B cell (primary cell): ENCODE measurements around the gene HDAC9. TPM values are rescaled to one million over a fixed set of nuclear protein-coding genes. Genes with fewer than 3 reads are reported as not detected.

Experiments
- ATAC-seq: fragments of 200-7000 bp; cut with Tn5 transposase; one replicate; pipeline ENCODE4 v1.10.0; 2021; ENCODE audit warnings: low read depth, mild to moderate bottlenecking, moderate number of reproducible peaks, moderate library complexity
- CTCF ChIA-PET: fragments of 350-600 bp; sonication (Branson Sonifier 250); formaldehyde crosslinking; loops from one replicate; lab custom pipeline; 2021; ENCODE audit warnings: antibody characterized with exemption, inconsistent platforms; lab: Charles Lee
- POLR2A ChIA-PET: fragments of 350-600 bp; sonication (Branson Sonifier 250); formaldehyde crosslinking; loops from one replicate; lab custom pipeline; 2021; ENCODE audit warnings: antibody characterized with exemption; lab: Charles Lee
- DNase-seq: peaks from one replicate; pipeline ENCODE4 v3.0.0; 2013
- H2AFZ ChIP-seq: 2 replicates; pipeline ENCODE4 v1.6.1; 2012; ENCODE audit warnings: mild to moderate bottlenecking, low read depth, low read length; ENCODE audit not compliant: insufficient read depth, poor library complexity, severe bottlenecking
- H3K27ac ChIP-seq, 2 donors: 1 replicate in 1 of 2; 2 replicates in 1 of 2; pipeline ENCODE4 v1.5.1; 2012 to 2013; ENCODE audit warnings: low read length in 2 of 2, mild to moderate bottlenecking in 2 of 2, moderate library complexity in 1 of 2
- H3K27me3 ChIP-seq, 4 experiments: fragments of 200-600 bp in 1 of 4; sonication (generic) in 1 of 4; replicated peaks in 1 of 4; 1 replicate in 2 of 4; 2 replicates in 2 of 4; pipeline versions ENCODE4 v1.6.1 to v1.7.0; 2013 to 2016; ENCODE audit warnings: low read length in 3 of 4, mild to moderate bottlenecking in 2 of 4, mixed read lengths in 1 of 4, moderate library complexity in 1 of 4; ENCODE audit not compliant: insufficient read depth in 4 of 4, control insufficient read depth in 3 of 4; ENCODE audit errors: control extremely low read depth in 1 of 4
- H3K36me3 ChIP-seq, 2 experiments: replicated peaks in 1 of 2; 1 replicate in 1 of 2; 2 replicates in 1 of 2; pipeline versions ENCODE4 v1.6.1 to v1.7.1; 2013; ENCODE audit warnings: low read length in 1 of 2; ENCODE audit not compliant: insufficient read depth in 2 of 2, control insufficient read depth in 1 of 2; ENCODE audit errors: control extremely low read depth in 1 of 2, extremely low read depth in 1 of 2
- H3K4me1 ChIP-seq, 2 donors: fragments of 200-600 bp in 1 of 2; sonication (generic) in 1 of 2; 1 replicate in 1 of 2; 2 replicates in 1 of 2; pipeline versions ENCODE4 v1.5.1 to v1.6.1; 2013 to 2017; ENCODE audit warnings: low read length in 2 of 2; ENCODE audit not compliant: control insufficient read depth in 2 of 2, insufficient read depth in 2 of 2
- H3K4me2 ChIP-seq: replicated peaks from 2 replicates; pipeline ENCODE3; 2012; ENCODE audit warnings: mild to moderate bottlenecking, low read depth, low read length; ENCODE audit not compliant: poor library complexity, severe bottlenecking
- H3K4me3 ChIP-seq, 5 experiments: fragments of 200-600 bp in 1 of 5; sonication (generic) in 1 of 5; 1 replicate in 3 of 5; 2 replicates in 2 of 5; pipeline versions ENCODE4 v1.5.1 to v1.7.0; 2011 to 2016; ENCODE audit warnings: low read length in 4 of 5, mild to moderate bottlenecking in 4 of 5, low read depth in 2 of 5, control low read depth in 1 of 5, moderate library complexity in 1 of 5; ENCODE audit not compliant: insufficient read depth in 1 of 5; ENCODE audit errors: control extremely low read depth in 1 of 5, extremely low read depth in 1 of 5
- H3K79me2 ChIP-seq: fragments of 200-600 bp; sonication (generic); one replicate; pipeline ENCODE4 v1.6.0; 2016; ENCODE audit warnings: low read length; ENCODE audit not compliant: control insufficient read depth, insufficient read depth
- H3K9ac ChIP-seq: fragments of 200-600 bp; sonication (generic); 2 replicates; pipeline ENCODE4 v1.6.1; 2017; ENCODE audit warnings: mild to moderate bottlenecking, low read length, moderate library complexity
- H3K9me3 ChIP-seq, 3 donors: one replicate each; pipeline versions ENCODE4 v1.6.1 to v1.7.1; 2013; ENCODE audit warnings: low read length in 2 of 3; ENCODE audit not compliant: control insufficient read depth in 2 of 3, insufficient read depth in 1 of 3; ENCODE audit errors: control extremely low read depth in 1 of 3
- H4K20me1 ChIP-seq: 2 replicates; pipeline ENCODE4 v1.6.0; 2012; ENCODE audit warnings: mild to moderate bottlenecking, low read length; ENCODE audit not compliant: insufficient read depth, control insufficient read depth, poor library complexity, severe bottlenecking
- H3K27ac Mint-ChIP-seq: one replicate; pipeline ENCODE4 v1.8.0; 2021; ENCODE audit warnings: mixed read lengths
- H3K27me3 Mint-ChIP-seq: one replicate; pipeline ENCODE4 v1.8.0; 2021; ENCODE audit warnings: mixed read lengths
- H3K4me1 Mint-ChIP-seq: one replicate; pipeline ENCODE4 v1.8.0; 2021; ENCODE audit warnings: mixed read lengths
- H3K4me3 Mint-ChIP-seq: one replicate; pipeline ENCODE4 v1.8.0; 2021; ENCODE audit warnings: mixed read lengths
- H3K9me3 Mint-ChIP-seq: one replicate; pipeline ENCODE4 v1.8.0; 2022; ENCODE audit warnings: mixed read lengths; ENCODE audit not compliant: insufficient read depth
- CTCF ChIP-seq: fragments of 200-600 bp; IDR thresholded peaks from one replicate; pipeline ENCODE4 v1.8.0; 2022; ENCODE audit warnings: antibody characterized with exemption, mild to moderate bottlenecking
- EZH2 ChIP-seq: IDR thresholded peaks from 2 replicates; pipeline ENCODE4 v1.6.1; 2012; ENCODE audit warnings: borderline replicate concordance, low read depth, mild to moderate bottlenecking, moderate library complexity, low read length; ENCODE audit not compliant: insufficient read depth, poor library complexity, severe bottlenecking
- WGBS: methylation state at CpG from one replicate; pipeline ENCODE4 v1.1.5; 2013; ENCODE audit warnings: missing lambda C conversion rate; ENCODE audit not compliant: insufficient coverage; 5-methylcytosine and 5-hydroxymethylcytosine counted together
- intact Hi-C: fragments of 100-400 bp; cut with micrococcal nuclease; formaldehyde crosslinking; loops from one replicate; pipeline ENCODE4 v1.10.0; 2022
- polyA plus RNA-seq: library from polyadenylated mRNA; depleted of rRNA; stranded (reverse); fragments of >200 nt; gene quantifications from 2 replicates; pipeline ENCODE4 v1.2.3, GENCODE V29; 2012
- total RNA-seq, 2 donors: library from RNA; stranded (reverse); fragments of 120-200 nt in 1 of 2; gene quantifications; 1 replicate in 1 of 2; 2 replicates in 1 of 2; pipeline versions ENCODE4 v1.2.3 to v1.2.4, GENCODE V29; 2013 to 2022

The HDAC9 gene
- total and polyA plus RNA-seq, 2 donors (not counting 1 experiment from before 2014, with no cell fraction given), result 49.1 to 64.8 TPM

GRCh38 chr7:18497800-18498199 lies 2.3 kb downstream of the HDAC9 start:
- peaks cover 0 to 5% of the 10 kb centered on the region in 2 experiments for H3K36me3 ChIP-seq
- no peaks in the 10 kb centered on the region for H3K27me3 Mint-ChIP-seq
- peaks cover 73% of the 10 kb centered on the region for H3K4me1 Mint-ChIP-seq
- intact Hi-C loops, result loop anchor here (2.0 kb wide), 1 partner anchor 29 kb away; no protein-coding TSS in a partner anchor
- H3K4me1 ChIP-seq, result peaks cover 38 to 65% of the 10 kb centered on the region in 2 donors
- H3K27ac ChIP-seq, result peak overlapping the region in 1 of 2 donors; percentile 80
- peak overlapping the region; percentile 86 for H3K27ac Mint-ChIP-seq
- H2AFZ ChIP-seq, result no peak overlapping the region
- no peak for DNase-seq
- ATAC-seq, result no peak
- no peak for TF ChIP-seq CTCF
- TF ChIP-seq EZH2, result no peak
- peak overlapping the region; percentile 52 to 87 (median 75) for H3K4me3 ChIP-seq
- peak overlapping the region; percentile 90 for H3K9ac ChIP-seq
- H3K9me3 ChIP-seq, result no peaks in the 10 kb centered on the region
- ChIA-PET POLR2A (interaction anchor here (1.0 to 2.4 kb wide), 3 partner anchors 10 to 33 kb away, joined by 3 to 6 read pairs (median 4); no protein-coding TSS in a partner anchor), CTCF (interaction anchor here (0.6 to 6.2 kb wide), 17 partner anchors 10 to 168 kb away, joined by 3 to 58 read pairs (median 5); no protein-coding TSS in a partner anchor)
- H3K79me2 ChIP-seq, result peaks cover 84% of the 10 kb centered on the region
- no peaks in the 10 kb centered on the region for H3K9me3 Mint-ChIP-seq
- H3K27me3 ChIP-seq, result no peaks in the 10 kb centered on the region
- no peaks in the 10 kb centered on the region for H4K20me1 ChIP-seq
- H3K4me3 Mint-ChIP-seq, result peak overlapping the region; percentile 80
- peak overlapping the region; percentile 82 for H3K4me2 ChIP-seq

GRCh38 chr7:18498341-18498740 lies 2.8 kb downstream of the HDAC9 start:
- WGBS, result 50% methylated on average over 1 of the region's 2 CpGs
- Mint-ChIP-seq H3K27ac (peak overlapping the region; percentile 87), H3K4me1 (peaks cover 78% of the 10 kb centered on the region), H3K27me3 (no peaks in the 10 kb centered on the region), H3K4me3 (peak overlapping the region; percentile 80), H3K9me3 (no peaks in the 10 kb centered on the region)
- no peaks in the 10 kb centered on the region for H3K9me3 ChIP-seq
- H3K4me2 ChIP-seq, result peak overlapping the region; percentile 82
- H3K79me2 ChIP-seq, result peaks cover 89% of the 10 kb centered on the region
- peak overlapping the region; percentile 90 for H3K9ac ChIP-seq
- DNase-seq, result no peak
- H2AFZ ChIP-seq, result no peak overlapping the region
- H3K36me3 ChIP-seq, result peaks cover 4 to 5% of the 10 kb centered on the region in 2 experiments
- ChIA-PET POLR2A (interaction anchor here (0.9 to 2.4 kb wide), 3 partner anchors 9 to 24 kb away, joined by 4 to 6 read pairs (median 6); no protein-coding TSS in a partner anchor), CTCF (interaction anchor here (0.9 to 6.2 kb wide), 15 partner anchors 11 to 145 kb away, joined by 3 to 58 read pairs (median 6); no protein-coding TSS in a partner anchor)
- TF ChIP-seq CTCF (no peak), EZH2 (no peak)
- H3K4me3 ChIP-seq, result peak overlapping the region; percentile 18 to 87 (median 71)
- H3K4me1 ChIP-seq, result peaks cover 42 to 70% of the 10 kb centered on the region in 2 donors
- H4K20me1 ChIP-seq, result no peaks in the 10 kb centered on the region
- ATAC-seq, result no peak
- peak overlapping the region in 1 of 2 donors; percentile 80 for H3K27ac ChIP-seq
- H3K27me3 ChIP-seq, result no peaks in the 10 kb centered on the region
- intact Hi-C loops, result loop anchor here (2.0 kb wide), 1 partner anchor 30 kb away; no protein-coding TSS in a partner anchor
